Upper lobe of left lung (tissue), 4 donors: Measurements from ENCODE around the gene GAR1.

ENCODE experiments used
- EP300 ChIP-seq, 4 donors: sonication (generic); formaldehyde crosslinking; IDR thresholded peaks; one replicate each; pipeline ENCODE4 v1.5.1; 2017; ENCODE audit warnings: antibody characterized with exemption in 4 of 4, control low read depth in 2 of 4
- POLR2A ChIP-seq, 4 donors: fragments of 450-650 bp; IDR thresholded peaks; one replicate each; pipeline ENCODE4 v1.5.1; 2016 to 2017; ENCODE audit warnings: antibody characterized with exemption in 4 of 4, mild to moderate bottlenecking in 2 of 4
- POLR2AphosphoS5 ChIP-seq, 2 donors: sonication (generic); formaldehyde crosslinking; IDR thresholded peaks; one replicate each; pipeline ENCODE4 v1.5.1; 2017; ENCODE audit warnings: antibody characterized with exemption in 2 of 2
- TF ChIP-seq, protein P1 (sequence below), 6 experiments: fragments of 450-650 bp in 4 of 6; fragments of 200-600 bp in 2 of 6; sonication (generic) in 2 of 6; IDR thresholded peaks; one replicate each; pipeline ENCODE4 v1.5.1; 2016 to 2019; ENCODE audit warnings: antibody characterized with exemption in 6 of 6

DNA sequence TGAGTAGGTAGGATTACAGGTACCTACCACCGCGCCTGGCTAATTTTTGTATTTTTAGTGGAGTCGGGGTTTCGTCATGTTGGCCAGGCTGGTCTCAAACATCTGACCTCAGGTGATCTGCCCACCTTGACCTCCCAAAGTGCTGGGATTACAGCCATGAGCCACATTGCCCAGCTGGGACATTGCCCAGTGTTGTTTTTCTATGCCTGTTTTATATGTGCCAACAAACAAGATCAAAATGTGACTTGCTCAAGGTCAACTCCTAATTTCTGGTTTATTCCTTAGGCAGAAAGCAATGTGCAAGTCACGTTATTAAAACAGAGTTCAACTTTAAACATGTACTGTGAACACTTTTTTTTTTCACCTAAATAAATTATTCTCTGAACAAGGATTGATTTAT is 35.0 kb downstream of the GAR1 start:
- TF ChIP-seq, protein P1, sequence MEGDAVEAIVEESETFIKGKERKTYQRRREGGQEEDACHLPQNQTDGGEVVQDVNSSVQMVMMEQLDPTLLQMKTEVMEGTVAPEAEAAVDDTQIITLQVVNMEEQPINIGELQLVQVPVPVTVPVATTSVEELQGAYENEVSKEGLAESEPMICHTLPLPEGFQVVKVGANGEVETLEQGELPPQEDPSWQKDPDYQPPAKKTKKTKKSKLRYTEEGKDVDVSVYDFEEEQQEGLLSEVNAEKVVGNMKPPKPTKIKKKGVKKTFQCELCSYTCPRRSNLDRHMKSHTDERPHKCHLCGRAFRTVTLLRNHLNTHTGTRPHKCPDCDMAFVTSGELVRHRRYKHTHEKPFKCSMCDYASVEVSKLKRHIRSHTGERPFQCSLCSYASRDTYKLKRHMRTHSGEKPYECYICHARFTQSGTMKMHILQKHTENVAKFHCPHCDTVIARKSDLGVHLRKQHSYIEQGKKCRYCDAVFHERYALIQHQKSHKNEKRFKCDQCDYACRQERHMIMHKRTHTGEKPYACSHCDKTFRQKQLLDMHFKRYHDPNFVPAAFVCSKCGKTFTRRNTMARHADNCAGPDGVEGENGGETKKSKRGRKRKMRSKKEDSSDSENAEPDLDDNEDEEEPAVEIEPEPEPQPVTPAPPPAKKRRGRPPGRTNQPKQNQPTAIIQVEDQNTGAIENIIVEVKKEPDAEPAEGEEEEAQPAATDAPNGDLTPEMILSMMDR (IDR thresholded peaks at IDR 0.05), result no peak
- no peak for TF ChIP-seq POLR2AphosphoS5 (IDR thresholded peaks at IDR 0.05)
- TF ChIP-seq EP300 (IDR thresholded peaks at IDR 0.05), result no peak
- no peak for TF ChIP-seq POLR2A (IDR thresholded peaks at IDR 0.05)
